Breast epithelium (tissue), 3 donors: ENCODE results near the gene SCN3A.

ENCODE experiments used
- CTCF ChIP-seq, 3 donors: fragments of 450-650 bp; IDR thresholded peaks; one replicate each; pipeline ENCODE4 v1.5.1; 2016 to 2017; ENCODE audit warnings: antibody characterized with exemption in 3 of 3, mild to moderate bottlenecking in 3 of 3, moderate library complexity in 3 of 3
- POLR2A ChIP-seq: fragments of 450-650 bp; IDR thresholded peaks from one replicate; pipeline ENCODE4 v1.6.1; 2016; ENCODE audit warnings: antibody characterized with exemption, mild to moderate bottlenecking, moderate library complexity
- POLR2AphosphoS5 ChIP-seq, 3 donors: sonication (generic); formaldehyde crosslinking; IDR thresholded peaks; one replicate each; pipeline ENCODE4 v1.6.1; 2017; ENCODE audit warnings: antibody characterized with exemption in 3 of 3

GRCh38 chr2:165058476-165059265, 145.2 kb downstream of the SCN3A start:
- TF ChIP-seq POLR2AphosphoS5 (IDR thresholded peaks at IDR 0.05) (no peak), CTCF (IDR thresholded peaks at IDR 0.05) (no peak), POLR2A (no peak)
